Mesenchymal stem cell (in vitro differentiated cells and primary cell): ENCODE results near the gene PASD1.

Experiments
- DNase-seq: peaks from one replicate; pipeline ENCODE4 v3.0.0-alpha.2; 2013
- H2AFZ ChIP-seq: one replicate; pipeline ENCODE4 v1.6.1; 2013; ENCODE audit warnings: low read depth, mild to moderate bottlenecking, control low read depth, inconsistent platforms, low read length, moderate library complexity
- H2AK5ac ChIP-seq: 2 replicates; pipeline ENCODE4 v1.6.1; 2013; ENCODE audit warnings: low read length, moderate library complexity, mild to moderate bottlenecking, inconsistent platforms; ENCODE audit not compliant: severe bottlenecking
- H2BK120ac ChIP-seq: one replicate; pipeline ENCODE4 v1.6.1; 2013; ENCODE audit warnings: low read depth, mild to moderate bottlenecking, inconsistent platforms, low read length, moderate library complexity
- H2BK12ac ChIP-seq, 2 experiments: one replicate each; pipeline ENCODE4 v1.6.1; 2013; ENCODE audit warnings: inconsistent platforms in 2 of 2, low read length in 2 of 2, mild to moderate bottlenecking in 2 of 2, moderate library complexity in 2 of 2, control low read depth in 1 of 2
- H2BK15ac ChIP-seq: one replicate; pipeline ENCODE4 v1.6.1; 2013; ENCODE audit warnings: mild to moderate bottlenecking, low read depth, inconsistent platforms; ENCODE audit not compliant: poor library complexity, severe bottlenecking
- H2BK5ac ChIP-seq: 2 replicates; pipeline ENCODE4 v1.6.1; 2013; ENCODE audit warnings: low read depth, mild to moderate bottlenecking, low read length, control low read depth, inconsistent platforms; ENCODE audit not compliant: poor library complexity, severe bottlenecking
- H3K14ac ChIP-seq, 2 experiments: one replicate each; pipeline ENCODE4 v1.6.1; 2013; ENCODE audit warnings: inconsistent platforms in 2 of 2, low read length in 2 of 2, control low read depth in 1 of 2, mild to moderate bottlenecking in 1 of 2, moderate library complexity in 1 of 2
- H3K18ac ChIP-seq, 2 experiments: one replicate each; pipeline ENCODE4 v1.6.1; 2013; ENCODE audit warnings: inconsistent platforms in 2 of 2, low read length in 2 of 2, control low read depth in 1 of 2, low read depth in 1 of 2, mild to moderate bottlenecking in 1 of 2
- H3K23ac ChIP-seq, 2 experiments: one replicate each; pipeline ENCODE4 v1.6.1; 2013; ENCODE audit warnings: inconsistent platforms in 2 of 2, low read length in 2 of 2, mild to moderate bottlenecking in 2 of 2, moderate library complexity in 2 of 2, control low read depth in 1 of 2
- H3K27ac ChIP-seq: 2 replicates; pipeline ENCODE4 v1.5.1; 2013; ENCODE audit warnings: mild to moderate bottlenecking, moderate library complexity, low read length, control low read depth, inconsistent platforms; ENCODE audit not compliant: poor library complexity, severe bottlenecking
- H3K27me3 ChIP-seq, 2 experiments: 2 replicates each; pipeline versions ENCODE4 v1.6.1 to v1.7.0; 2013; ENCODE audit warnings: low read length in 2 of 2, mild to moderate bottlenecking in 2 of 2, moderate library complexity in 2 of 2, control low read depth in 1 of 2, inconsistent platforms in 1 of 2; ENCODE audit not compliant: control insufficient read depth in 1 of 2, insufficient read depth in 1 of 2
- H3K36me3 ChIP-seq, 2 experiments: 2 replicates each; pipeline versions ENCODE4 v1.6.1 to v1.7.0; 2013; ENCODE audit warnings: low read length in 2 of 2, control low read depth in 1 of 2, inconsistent platforms in 1 of 2, low read depth in 1 of 2, mild to moderate bottlenecking in 1 of 2; ENCODE audit not compliant: insufficient read depth in 2 of 2, control insufficient read depth in 1 of 2
- H3K4ac ChIP-seq, 2 experiments: one replicate each; pipeline ENCODE4 v1.6.1; 2013; ENCODE audit warnings: inconsistent platforms in 2 of 2, low read length in 2 of 2, mild to moderate bottlenecking in 2 of 2, moderate library complexity in 2 of 2, control low read depth in 1 of 2, low read depth in 1 of 2
- H3K4me1 ChIP-seq: 2 replicates; pipeline ENCODE4 v1.6.1; 2013; ENCODE audit warnings: low read depth, low read length, control low read depth; ENCODE audit not compliant: control insufficient read depth, insufficient read depth
- H3K4me2 ChIP-seq: 2 replicates; pipeline ENCODE4 v1.6.1; 2013; ENCODE audit warnings: low read length, mild to moderate bottlenecking, inconsistent platforms; ENCODE audit not compliant: poor library complexity, severe bottlenecking
- H3K4me3 ChIP-seq, 2 experiments: 2 replicates each; pipeline versions ENCODE4 v1.5.1 to v1.7.0; 2013; ENCODE audit warnings: low read length in 2 of 2, mild to moderate bottlenecking in 2 of 2, control low read depth in 1 of 2, low read depth in 1 of 2; ENCODE audit not compliant: insufficient read depth in 1 of 2
- H3K79me1 ChIP-seq: replicated peaks from 2 replicates; pipeline ENCODE4 v1.6.1; 2013; ENCODE audit warnings: mild to moderate bottlenecking, control low read depth, low read length, inconsistent platforms; ENCODE audit not compliant: poor library complexity, severe bottlenecking
- H3K9ac ChIP-seq: 2 replicates; pipeline ENCODE4 v1.7.0; 2013; ENCODE audit warnings: mild to moderate bottlenecking, low read length, moderate library complexity
- H3K9me3 ChIP-seq: 2 replicates; pipeline ENCODE4 v1.7.0; 2013; ENCODE audit warnings: mild to moderate bottlenecking, low read length; ENCODE audit not compliant: control insufficient read depth
- H4K8ac ChIP-seq: one replicate; pipeline ENCODE4 v1.6.1; 2013; ENCODE audit warnings: inconsistent platforms, mild to moderate bottlenecking, low read length, moderate library complexity
- H4K91ac ChIP-seq: one replicate; pipeline ENCODE4 v1.6.1; 2013; ENCODE audit warnings: mild to moderate bottlenecking, low read length, inconsistent platforms
- WGBS: methylation state at CpG from one replicate; pipeline ENCODE4 v1.1.7; 2013; ENCODE audit warnings: mixed read lengths; 5-methylcytosine and 5-hydroxymethylcytosine counted together

Gene PASD1

DNA sequence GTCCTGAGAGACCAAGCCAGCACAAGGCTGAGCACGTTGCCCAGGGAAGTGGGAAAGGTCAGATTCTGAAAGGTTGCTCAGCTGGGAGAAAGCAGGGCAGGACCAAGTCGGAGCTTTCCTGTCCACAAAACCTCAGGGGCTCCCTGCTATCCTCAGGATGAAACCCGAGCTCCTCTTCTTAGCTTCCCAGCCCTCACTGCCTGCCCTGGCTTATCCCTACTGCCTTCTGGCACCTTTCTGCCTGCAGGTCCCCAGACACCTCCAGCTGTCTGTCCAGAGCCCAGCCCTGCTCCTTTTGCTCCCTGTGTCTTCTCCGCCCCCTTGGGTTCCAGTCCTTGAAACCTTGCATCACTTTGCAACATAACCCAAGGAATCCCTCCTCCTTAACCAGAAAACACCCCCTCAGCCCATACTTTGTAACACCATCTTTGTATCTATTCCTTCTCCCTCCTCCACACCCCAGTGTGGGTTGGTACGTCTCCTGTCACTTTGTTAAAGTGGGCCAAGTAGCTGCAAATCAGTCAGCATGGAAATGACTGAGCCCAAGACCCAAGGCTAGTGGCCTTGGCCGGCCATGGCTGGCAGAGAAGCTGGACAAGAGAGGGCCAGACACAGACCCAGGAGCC lies 111.8 kb downstream of the PASD1 start:
- H3K14ac ChIP-seq: no peak overlapping the region
- DNase-seq: no peak
- H3K79me1 ChIP-seq: no peaks in the 10 kb centered on the region
- no peak overlapping the region for H2AK5ac ChIP-seq
- no peak overlapping the region for H4K8ac ChIP-seq
- no peak overlapping the region for H3K23ac ChIP-seq
- H2BK12ac ChIP-seq: no peak overlapping the region
- H3K4ac ChIP-seq: no peak overlapping the region
- no peak overlapping the region for H2BK15ac ChIP-seq
- WGBS: 49% methylated on average over 6 of the region's 6 CpGs
- no peak overlapping the region for H2BK120ac ChIP-seq
- H3K27ac ChIP-seq: no peak overlapping the region
- peaks cover 0 to 34% of the 10 kb centered on the region in 2 experiments for H3K27me3 ChIP-seq
- peaks cover 2% of the 10 kb centered on the region for H3K9me3 ChIP-seq
- no peak overlapping the region for H2AFZ ChIP-seq
- no peak overlapping the region for H2BK5ac ChIP-seq
- H3K4me1 ChIP-seq: no peaks in the 10 kb centered on the region
- H4K91ac ChIP-seq: no peak overlapping the region
- H3K9ac ChIP-seq: no peak overlapping the region
- no peak overlapping the region for H3K4me2 ChIP-seq
- no peak overlapping the region for H3K4me3 ChIP-seq
- no peak overlapping the region for H3K18ac ChIP-seq
- no peaks in the 10 kb centered on the region for H3K36me3 ChIP-seq

DNA sequence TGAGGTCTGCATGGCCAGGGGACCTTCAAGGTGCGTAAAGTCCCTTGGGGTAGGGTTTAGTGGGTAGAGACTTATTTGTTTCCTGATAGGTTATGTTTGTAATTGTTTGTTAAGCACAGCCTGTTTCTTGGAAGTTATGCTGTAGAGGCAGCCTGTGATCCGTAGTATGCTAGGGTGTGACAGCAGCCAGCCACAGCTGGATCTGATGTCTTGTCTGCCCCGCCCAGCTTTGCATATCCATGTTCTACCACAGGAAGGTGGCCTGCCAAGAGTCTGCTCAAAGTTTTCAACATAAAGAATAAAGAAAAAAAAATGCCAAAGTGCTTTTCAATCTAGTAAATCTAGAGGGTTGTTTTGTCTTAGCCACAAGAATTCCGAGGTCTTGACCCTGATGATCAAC lies 112.7 kb downstream of the PASD1 start:
- no peaks in the 10 kb centered on the region for H3K36me3 ChIP-seq
- DNase-seq: no peak
- H3K9me3 ChIP-seq: peaks cover 2% of the 10 kb centered on the region
- peaks cover 0 to 40% of the 10 kb centered on the region in 2 experiments for H3K27me3 ChIP-seq
- H3K4me3 ChIP-seq: no peak overlapping the region
- no peak overlapping the region for H2AK5ac ChIP-seq
- H3K79me1 ChIP-seq: no peaks in the 10 kb centered on the region
- H3K14ac ChIP-seq: no peak overlapping the region
- no peak overlapping the region for H3K23ac ChIP-seq
- H3K27ac ChIP-seq: no peak overlapping the region
- no peaks in the 10 kb centered on the region for H3K4me1 ChIP-seq
- H4K91ac ChIP-seq: no peak overlapping the region
- H3K4ac ChIP-seq: no peak overlapping the region
- H3K4me2 ChIP-seq: no peak overlapping the region
- no peak overlapping the region for H3K9ac ChIP-seq
- no peak overlapping the region for H2BK5ac ChIP-seq
- no peak overlapping the region for H2BK120ac ChIP-seq
- no peak overlapping the region for H4K8ac ChIP-seq
- H2BK15ac ChIP-seq: no peak overlapping the region
- no peak overlapping the region for H3K18ac ChIP-seq
- 80% methylated on average over 2 of the region's 4 CpGs for WGBS
- H2AFZ ChIP-seq: no peak overlapping the region
- H2BK12ac ChIP-seq: no peak overlapping the region

DNA sequence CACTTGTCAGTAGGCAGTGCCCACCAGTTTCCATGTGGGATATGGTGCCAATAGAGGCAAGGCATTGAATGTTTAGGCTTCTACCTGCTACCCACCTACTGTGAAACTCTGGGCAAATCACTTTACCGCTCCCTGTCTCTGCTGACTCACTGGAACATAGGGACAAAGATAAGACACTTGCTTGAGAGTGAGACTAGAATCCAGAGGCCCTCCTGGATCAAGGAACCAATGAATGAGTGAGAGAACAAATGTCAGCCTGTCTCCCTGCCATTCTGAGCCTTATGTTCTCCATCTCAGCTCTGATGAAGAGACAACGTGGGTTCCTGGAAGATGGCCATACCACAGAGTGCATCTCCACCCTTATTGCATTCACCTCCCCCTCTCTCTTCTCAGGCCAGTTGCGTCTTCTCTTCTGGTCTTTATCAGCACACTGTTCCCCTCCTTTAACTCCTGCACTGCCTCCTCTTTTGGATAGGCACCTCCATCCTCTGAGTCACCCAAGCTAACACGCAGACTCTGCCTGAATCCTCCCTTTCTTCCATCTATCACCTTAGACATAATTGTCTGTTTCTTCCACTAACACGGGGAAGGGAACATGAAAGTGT lies 116.4 kb downstream of the PASD1 start:
- H3K14ac ChIP-seq: no peak overlapping the region
- H3K36me3 ChIP-seq: no peaks in the 10 kb centered on the region

DNA sequence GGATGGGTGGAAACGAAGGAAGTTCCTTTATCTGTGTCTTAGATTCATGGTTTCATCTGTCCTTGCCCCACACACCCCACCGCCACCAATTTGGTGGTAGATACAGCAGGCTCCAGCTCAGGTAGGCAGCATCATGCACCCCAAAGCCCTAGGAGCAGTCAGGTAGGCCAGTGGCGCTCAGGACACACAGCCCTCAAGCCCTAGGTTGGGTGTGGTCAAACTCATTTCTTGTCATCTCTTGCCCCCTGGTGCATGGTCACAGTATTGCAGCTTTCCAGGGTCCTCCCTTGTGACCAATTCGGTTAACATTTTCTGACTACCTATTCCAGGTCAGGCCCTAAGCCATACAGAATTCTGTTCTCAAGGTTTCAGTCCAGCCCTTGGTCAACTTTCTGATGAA lies 117.3 kb downstream of the PASD1 start:
- H2AFZ ChIP-seq: no peak overlapping the region
- H2BK120ac ChIP-seq: no peak overlapping the region
- H4K91ac ChIP-seq: no peak overlapping the region
- H3K14ac ChIP-seq: no peak overlapping the region
- H4K8ac ChIP-seq: no peak overlapping the region
- no peak for DNase-seq
- no peak overlapping the region for H2AK5ac ChIP-seq
- H3K4me3 ChIP-seq: no peak overlapping the region
- no peak overlapping the region for H3K9ac ChIP-seq
- peaks cover 0 to 32% of the 10 kb centered on the region in 2 experiments for H3K27me3 ChIP-seq
- H2BK5ac ChIP-seq: no peak overlapping the region
- H3K27ac ChIP-seq: no peak overlapping the region
- H2BK12ac ChIP-seq: no peak overlapping the region
- H3K23ac ChIP-seq: no peak overlapping the region
- H3K79me1 ChIP-seq: no peaks in the 10 kb centered on the region
- H3K4ac ChIP-seq: no peak overlapping the region
- H3K4me1 ChIP-seq: no peaks in the 10 kb centered on the region
- H3K36me3 ChIP-seq: no peaks in the 10 kb centered on the region
- no peak overlapping the region for H3K4me2 ChIP-seq
- 22% methylated on average over 3 of the region's 4 CpGs for WGBS
- H2BK15ac ChIP-seq: no peak overlapping the region
- H3K9me3 ChIP-seq: no peaks in the 10 kb centered on the region
- H3K18ac ChIP-seq: no peak overlapping the region

More for the DNA sequence above, 116.4 kb downstream of the PASD1 start:
- H3K9me3 ChIP-seq: no peaks in the 10 kb centered on the region
- no peak overlapping the region for H3K27ac ChIP-seq
- H2BK12ac ChIP-seq: no peak overlapping the region
- H4K8ac ChIP-seq: no peak overlapping the region
- H3K4me3 ChIP-seq: no peak overlapping the region
- no peak for DNase-seq
- no peaks in the 10 kb centered on the region for H3K79me1 ChIP-seq
- no peak overlapping the region for H2BK5ac ChIP-seq
- no peak overlapping the region for H3K9ac ChIP-seq
- no peak overlapping the region for H3K4me2 ChIP-seq
- H3K4ac ChIP-seq: no peak overlapping the region
- H3K18ac ChIP-seq: no peak overlapping the region
- no peak overlapping the region for H3K23ac ChIP-seq
- H2BK15ac ChIP-seq: no peak overlapping the region
- no peak overlapping the region for H2AFZ ChIP-seq
- H3K27me3 ChIP-seq: peaks cover 0 to 39% of the 10 kb centered on the region in 2 experiments
- H2AK5ac ChIP-seq: no peak overlapping the region
- WGBS: 64% methylated on average over 2 of the region's 5 CpGs
- H4K91ac ChIP-seq: no peak overlapping the region
- no peak overlapping the region for H2BK120ac ChIP-seq
- H3K4me1 ChIP-seq: no peaks in the 10 kb centered on the region
